ENCODE data around the gene CTNNA2. TPM values are rescaled to one million over a fixed set of nuclear protein-coding genes. Genes with fewer than 3 reads are reported as not detected.

The CTNNA2 gene
- total RNA-seq, 1 experiment from 2014 or later, result not detected

- no peaks in the 10 kb centered on the region for H3F3A ChIP-seq (ENCODE audit: insufficient read depth, low read depth)
- no peak overlapping the region for H3K4me3 ChIP-seq
- H3K4me1 ChIP-seq (replicated peaks; ENCODE audit: insufficient read depth), result no peaks in the 10 kb centered on the region
- no peak overlapping the region for H3K27ac ChIP-seq
- H3K9me2 ChIP-seq (ENCODE audit: insufficient read depth), result no peaks in the 10 kb centered on the region
- no peak for DNase-seq
- CTCF ChIA-PET, result no interaction called here
- no peaks in the 10 kb centered on the region for H3K27me3 ChIP-seq (ENCODE audit: insufficient read depth, low read depth)
- no peaks in the 10 kb centered on the region for H3K9me3 ChIP-seq (ENCODE audit: insufficient read depth, low read depth)
- H4K20me1 ChIP-seq (ENCODE audit: insufficient read depth), result no peaks in the 10 kb centered on the region; the same call in 1 of the 2 replicates
- no peaks in the 10 kb centered on the region for H3K36me3 ChIP-seq (ENCODE audit: low read depth)
- TF ChIP-seq, protein P1, sequence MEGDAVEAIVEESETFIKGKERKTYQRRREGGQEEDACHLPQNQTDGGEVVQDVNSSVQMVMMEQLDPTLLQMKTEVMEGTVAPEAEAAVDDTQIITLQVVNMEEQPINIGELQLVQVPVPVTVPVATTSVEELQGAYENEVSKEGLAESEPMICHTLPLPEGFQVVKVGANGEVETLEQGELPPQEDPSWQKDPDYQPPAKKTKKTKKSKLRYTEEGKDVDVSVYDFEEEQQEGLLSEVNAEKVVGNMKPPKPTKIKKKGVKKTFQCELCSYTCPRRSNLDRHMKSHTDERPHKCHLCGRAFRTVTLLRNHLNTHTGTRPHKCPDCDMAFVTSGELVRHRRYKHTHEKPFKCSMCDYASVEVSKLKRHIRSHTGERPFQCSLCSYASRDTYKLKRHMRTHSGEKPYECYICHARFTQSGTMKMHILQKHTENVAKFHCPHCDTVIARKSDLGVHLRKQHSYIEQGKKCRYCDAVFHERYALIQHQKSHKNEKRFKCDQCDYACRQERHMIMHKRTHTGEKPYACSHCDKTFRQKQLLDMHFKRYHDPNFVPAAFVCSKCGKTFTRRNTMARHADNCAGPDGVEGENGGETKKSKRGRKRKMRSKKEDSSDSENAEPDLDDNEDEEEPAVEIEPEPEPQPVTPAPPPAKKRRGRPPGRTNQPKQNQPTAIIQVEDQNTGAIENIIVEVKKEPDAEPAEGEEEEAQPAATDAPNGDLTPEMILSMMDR (conservative IDR thresholded peaks at IDR 0.05), result no peak
- no peak for TF ChIP-seq EZH2 (IDR thresholded peaks at IDR 0.05; ENCODE audit: low read depth)
- intact Hi-C loops (cut with micrococcal nuclease; ENCODE audit: unreplicated experiment), result no loop called here
- no peak overlapping the region for H2AFZ ChIP-seq
- no TSS peak for BruUV-seq (replicated peaks)
- POLR2A ChIA-PET (ENCODE audit: unreplicated experiment), result no interaction called here
- no peaks in the 10 kb centered on the region for H3K79me2 ChIP-seq (ENCODE audit: low read depth)
- no peak overlapping the region for H3K4me2 ChIP-seq
These were observed 51.2 kb downstream of the CTNNA2 start for GRCh38 chr2:79564065-79564464.

- Histone ChIP-seq H3K4me2 (no peak overlapping the region), H3K27ac (no peak overlapping the region), H3K9me3 (ENCODE audit: insufficient read depth, low read depth) (no peaks in the 10 kb centered on the region), H3K36me3 (ENCODE audit: low read depth) (no peaks in the 10 kb centered on the region), H3K9me2 (ENCODE audit: insufficient read depth) (no peaks in the 10 kb centered on the region), H2AFZ (no peak overlapping the region), H3K4me1 (replicated peaks; ENCODE audit: insufficient read depth) (no peaks in the 10 kb centered on the region), H3K27me3 (ENCODE audit: insufficient read depth, low read depth) (0 out of 2 replicates have a peak, but pooled peaks cover 5% of the 10 kb centered on the region), H4K20me1 (ENCODE audit: insufficient read depth) (no peaks in the 10 kb centered on the region; the same call in 1 of the 2 replicates), H3F3A (ENCODE audit: insufficient read depth, low read depth) (no peaks in the 10 kb centered on the region), H3K79me2 (ENCODE audit: low read depth) (no peaks in the 10 kb centered on the region), H3K4me3 (no peak overlapping the region)
- no TSS peak for BruUV-seq (replicated peaks)
- TF ChIP-seq, protein P1 (conservative IDR thresholded peaks at IDR 0.05), result no peak
- ChIA-PET POLR2A (ENCODE audit: unreplicated experiment) (no interaction called here), CTCF (no interaction called here)
- intact Hi-C loops (cut with micrococcal nuclease; ENCODE audit: unreplicated experiment), result no loop called here
- DNase-seq, result no peak
These were observed 56.2 kb downstream of the CTNNA2 start for GRCh38 chr2:79569048-79569447.

- 0 out of 2 replicates have a peak, but pooled peaks cover 5% of the 10 kb centered on the region for H3K27me3 ChIP-seq (ENCODE audit: insufficient read depth, low read depth)
These were observed 61.2 kb downstream of the CTNNA2 start for GRCh38 chr2:79573895-79574674.

More at GRCh38 chr2:79573895-79574674, 61.2 kb downstream of the CTNNA2 start:
- ChIA-PET CTCF (no interaction called here), POLR2A (ENCODE audit: unreplicated experiment) (no interaction called here)
- no TSS peak for BruUV-seq (replicated peaks)
- no peak for TF ChIP-seq EZH2 (IDR thresholded peaks at IDR 0.05; ENCODE audit: low read depth)
- TF ChIP-seq, protein P1 (conservative IDR thresholded peaks at IDR 0.05), result no peak
- no peak for DNase-seq
- no peak overlapping the region for H3K4me3 ChIP-seq
- no peak overlapping the region for H2AFZ ChIP-seq
- no peaks in the 10 kb centered on the region for H3K9me3 ChIP-seq (ENCODE audit: insufficient read depth, low read depth)
- no peak overlapping the region for H3K4me2 ChIP-seq
- H3F3A ChIP-seq (ENCODE audit: insufficient read depth, low read depth), result no peaks in the 10 kb centered on the region
- no peaks in the 10 kb centered on the region for H3K36me3 ChIP-seq (ENCODE audit: low read depth)
- intact Hi-C loops (cut with micrococcal nuclease; ENCODE audit: unreplicated experiment), result no loop called here
- H3K4me1 ChIP-seq (replicated peaks; ENCODE audit: insufficient read depth), result no peaks in the 10 kb centered on the region
- H3K27ac ChIP-seq, result no peak overlapping the region
- no peaks in the 10 kb centered on the region for H3K79me2 ChIP-seq (ENCODE audit: low read depth)
- H3K9me2 ChIP-seq (ENCODE audit: insufficient read depth), result no peaks in the 10 kb centered on the region
- H4K20me1 ChIP-seq (ENCODE audit: insufficient read depth), result no peaks in the 10 kb centered on the region

All from PC-9 (cell line).